M059J (cell line): ENCODE measurements around the gene CALD1. TPM values are rescaled to one million over a fixed set of nuclear protein-coding genes. Genes with fewer than 3 reads are reported as not detected.
A peak's percentile ranks its signal among the peaks of the same experiment; 100 is the strongest.

Experiments
- DNase-seq: peaks from one replicate; pipeline ENCODE4 v3.0.0-alpha.2; 2012; ENCODE audit warnings: low read depth
- total RNA-seq: library from RNA; depleted of rRNA; stranded (reverse); fragments of >200 nt; shearing (Covaris generic); gene quantifications from 2 replicates; pipeline ENCODE4 v1.2.3, GENCODE V29; 2014

CALD1 gene
- total RNA-seq, 1 experiment from 2014 or later, result 296 TPM

DNA sequence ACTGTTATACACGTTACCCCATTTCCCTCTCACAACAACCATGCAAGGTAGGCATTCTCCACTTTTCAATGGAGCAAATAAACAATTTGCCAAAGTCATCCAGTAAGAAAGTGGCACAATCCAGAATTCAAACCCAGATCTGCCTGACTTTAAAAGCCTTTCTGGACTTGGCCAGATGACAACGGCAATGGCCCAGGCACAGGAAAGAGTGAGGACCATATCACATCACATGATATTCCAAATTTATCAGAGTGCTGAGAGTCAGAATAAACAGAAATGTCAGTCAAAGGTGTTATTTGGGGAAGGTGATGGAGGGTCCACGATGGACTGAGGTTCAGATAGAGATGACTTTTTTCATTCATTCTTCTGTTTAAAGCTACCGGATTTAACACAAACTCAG lies 48.0 kb downstream of the CALD1 start:
- DNase-seq, result no peak

DNA sequence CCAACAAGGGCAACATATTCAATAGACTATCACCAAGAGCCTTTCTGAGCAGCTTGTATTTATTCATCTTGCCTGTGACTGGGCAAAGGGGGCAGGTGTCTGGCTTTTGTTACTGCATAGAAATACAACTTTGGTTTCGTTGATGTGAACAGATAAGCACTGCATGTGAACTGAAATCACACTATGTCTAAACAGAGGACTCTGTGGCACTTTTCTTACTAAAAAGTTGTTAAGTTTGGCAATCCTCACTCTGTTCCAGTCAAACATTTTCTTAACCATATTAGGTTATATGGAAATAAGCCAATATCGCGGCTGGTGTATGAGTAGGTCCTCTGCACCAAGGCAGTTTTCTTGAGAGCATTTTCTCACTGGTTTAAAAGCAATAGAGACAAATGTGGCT lies 48.5 kb downstream of the CALD1 start:
- DNase-seq, result peak; percentile 85

DNA sequence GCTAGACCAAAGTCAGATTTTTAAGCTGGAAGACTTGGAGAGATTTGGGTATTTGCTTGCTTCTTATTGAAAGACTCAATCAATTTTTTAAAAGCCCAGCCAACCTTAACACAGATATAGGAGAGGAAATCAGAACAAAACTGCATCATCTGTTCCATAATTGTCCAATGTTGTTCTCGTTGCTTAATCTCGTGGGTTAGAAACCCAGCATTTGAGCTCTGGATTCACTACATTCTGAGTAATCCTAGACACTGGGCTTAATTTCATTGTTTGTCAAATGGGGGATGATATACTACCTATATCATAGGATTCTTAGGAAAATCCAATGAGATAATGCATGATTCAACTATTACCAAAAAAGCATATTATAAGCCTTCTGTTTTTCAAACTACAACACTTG lies 48.9 kb downstream of the CALD1 start:
- DNase-seq, result no peak

DNA sequence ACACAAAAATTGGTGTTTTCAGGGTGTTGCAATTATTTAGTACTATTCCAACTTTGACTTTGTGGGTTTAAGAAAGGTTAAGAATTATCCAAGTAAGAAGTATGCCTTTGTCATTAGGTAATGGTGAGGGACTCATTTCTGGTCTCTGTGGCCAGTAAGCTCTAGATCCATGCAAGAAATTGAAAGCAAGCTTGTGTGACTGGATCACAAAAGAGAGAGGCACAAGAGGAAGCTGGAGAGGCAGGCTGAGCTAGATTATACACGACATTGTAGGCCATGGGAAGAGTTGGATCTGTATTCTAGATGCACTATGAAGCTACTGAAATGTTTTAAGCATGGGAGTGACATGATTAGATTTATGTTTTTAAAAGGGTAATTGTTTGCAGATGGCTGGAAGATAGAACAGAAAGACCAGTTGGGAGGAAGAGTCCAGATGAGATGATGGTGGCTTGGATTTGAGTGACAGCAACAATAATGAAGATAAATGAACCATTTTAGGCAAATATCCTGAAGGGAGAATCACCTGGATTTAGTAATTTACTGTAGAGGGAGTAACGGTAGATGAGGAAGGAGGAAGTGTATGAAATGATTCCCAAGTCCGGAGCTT lies 50.0 kb downstream of the CALD1 start:
- DNase-seq, result no peak

DNA sequence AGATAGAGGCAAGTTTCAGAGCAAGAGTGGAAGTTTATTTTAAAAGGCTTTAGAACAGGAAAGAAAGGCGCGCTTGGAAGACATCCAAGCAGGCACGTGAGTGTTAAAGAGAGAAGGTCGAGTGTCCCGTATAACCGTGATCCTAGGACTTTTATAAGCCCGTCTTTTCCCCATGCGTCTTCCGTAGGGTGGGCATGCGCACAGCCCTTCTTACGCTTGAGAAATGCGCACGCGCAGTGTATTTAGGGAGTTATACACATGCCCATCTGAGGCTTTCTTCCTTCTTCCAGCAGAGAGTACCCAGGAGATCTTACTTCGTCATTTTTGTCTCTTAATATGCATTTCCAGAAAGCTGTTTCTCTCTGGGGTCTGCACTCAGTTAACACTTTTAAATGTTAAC lies 52.4 kb downstream of the CALD1 start:
- no peak for DNase-seq

DNA sequence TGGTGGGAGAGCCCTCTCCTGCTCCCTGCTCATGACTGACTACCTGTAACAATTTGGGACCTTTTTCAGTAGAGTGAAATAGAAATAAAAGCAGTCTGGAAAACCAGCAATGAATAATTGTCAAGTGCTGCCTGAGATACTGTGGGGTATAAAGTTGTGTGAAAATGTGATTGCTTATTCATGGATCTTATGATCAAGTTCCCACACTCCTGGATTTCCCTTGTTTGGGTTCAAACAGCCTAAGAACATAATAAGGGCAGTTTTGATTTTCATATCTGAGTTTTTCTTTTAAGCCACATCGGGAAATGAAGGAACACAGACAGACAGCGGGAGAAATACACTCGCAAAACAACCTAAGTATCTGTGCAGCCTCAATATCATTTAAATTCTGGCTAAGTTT lies 52.9 kb downstream of the CALD1 start:
- DNase-seq, result no peak

DNA sequence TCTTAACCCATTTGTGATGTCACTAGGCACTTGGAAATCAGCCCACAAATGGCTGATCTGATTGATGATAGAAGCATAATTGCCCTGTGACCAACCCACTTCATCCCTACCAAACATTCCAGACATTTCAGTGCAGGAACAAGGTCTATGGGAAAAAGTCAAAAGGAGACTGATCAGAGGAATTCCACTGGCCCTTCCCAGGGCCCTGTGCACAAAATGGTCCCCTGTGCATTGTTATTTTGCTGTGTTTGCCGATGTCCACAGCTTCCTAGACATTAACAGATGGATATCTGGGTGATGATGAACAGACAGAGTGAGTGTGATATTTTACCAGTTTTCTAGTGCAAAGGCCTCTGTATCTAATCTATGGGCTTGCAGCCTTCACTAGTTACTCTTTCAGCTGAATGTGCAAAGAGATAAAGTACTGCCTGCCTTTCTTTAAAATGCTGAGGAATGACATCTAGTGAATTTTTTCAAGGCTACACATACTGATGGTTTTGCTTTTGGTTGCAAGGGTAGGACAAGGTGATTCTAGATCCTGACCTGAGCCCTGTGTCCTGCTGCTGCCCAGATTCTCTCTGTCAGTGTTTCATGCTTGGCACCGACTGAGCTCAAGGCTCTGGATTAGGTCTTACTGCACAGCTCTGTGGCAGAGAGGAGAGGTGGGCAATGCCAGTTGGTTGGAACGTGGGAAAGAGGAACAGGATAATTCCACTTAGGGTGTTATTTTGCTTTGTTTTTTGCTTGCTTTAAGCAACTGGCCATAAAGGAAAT lies 55.4 kb downstream of the CALD1 start:
- DNase-seq, result peak; percentile 53

DNA sequence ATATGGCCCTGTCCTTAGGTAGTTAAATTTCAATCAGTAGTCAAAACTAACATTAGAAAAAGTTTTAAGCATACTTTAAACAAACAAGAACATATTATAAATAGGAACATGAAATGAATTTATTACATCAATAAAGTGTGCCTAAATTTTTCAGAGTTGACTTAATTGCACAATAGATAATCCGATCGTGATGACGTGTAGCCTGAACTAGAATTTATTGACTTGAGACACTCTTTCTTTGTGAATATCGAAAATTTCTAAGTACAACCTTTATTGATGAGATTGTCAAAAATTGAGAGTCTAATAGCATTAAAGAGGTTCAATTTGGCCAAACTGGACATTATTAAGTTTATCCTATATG lies 56.0 kb downstream of the CALD1 start:
- no peak for DNase-seq

DNA sequence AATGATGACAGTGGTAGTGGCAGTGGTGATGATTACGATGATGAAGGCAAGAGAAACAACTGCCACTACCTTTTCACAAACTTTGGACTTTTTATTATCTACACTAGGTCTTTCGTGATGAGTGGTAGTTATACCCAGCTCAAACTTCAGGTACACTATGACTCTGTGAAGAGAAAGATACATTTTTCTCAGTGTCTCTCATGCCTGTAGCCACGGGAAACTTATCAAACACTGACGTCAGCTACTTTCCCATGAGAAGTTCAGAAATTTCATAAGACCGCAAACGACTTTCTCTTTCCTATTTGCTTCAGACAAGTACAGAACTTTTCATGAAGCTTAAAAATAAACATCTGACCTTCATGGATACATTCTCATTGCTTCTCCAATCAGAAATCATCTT lies 57.0 kb downstream of the CALD1 start:
- DNase-seq, result no peak

DNA sequence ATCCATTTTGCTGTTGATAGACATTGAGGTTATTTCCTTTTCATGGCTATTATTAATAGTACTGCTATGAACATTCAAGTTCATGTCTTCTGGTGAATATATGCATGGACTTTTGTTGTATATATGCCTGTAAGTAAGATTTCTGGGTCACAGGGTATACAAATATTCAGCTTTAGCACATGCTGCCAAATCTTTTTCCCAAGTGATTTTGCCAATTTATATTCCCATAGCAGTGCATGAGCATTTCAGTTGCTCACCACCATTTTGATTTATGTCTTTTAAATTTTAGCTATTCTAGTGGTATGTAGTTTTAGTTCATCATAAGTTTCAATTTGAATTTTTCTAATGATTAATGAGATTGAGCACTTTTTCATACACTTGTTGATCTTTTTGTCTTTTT lies 59.9 kb downstream of the CALD1 start:
- no peak for DNase-seq

DNA sequence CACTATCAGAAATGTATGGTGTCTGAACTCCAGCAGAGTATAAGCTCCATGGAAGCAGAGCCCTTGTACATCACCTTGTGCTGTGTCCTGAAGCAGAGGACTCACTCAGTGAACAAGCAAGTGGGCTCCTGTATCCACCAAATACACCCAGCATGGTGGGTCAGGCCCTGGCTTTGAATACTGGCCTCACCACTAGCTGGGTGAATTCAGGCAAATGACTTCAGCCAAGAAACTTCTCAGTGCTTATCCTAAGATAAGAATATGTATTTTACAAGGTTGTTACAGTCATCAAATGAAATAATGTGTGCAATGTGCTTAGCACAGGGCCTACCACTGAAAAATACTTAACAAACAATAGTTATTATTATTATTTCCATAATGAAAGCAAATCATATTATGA lies 62.6 kb downstream of the CALD1 start:
- no peak for DNase-seq

DNA sequence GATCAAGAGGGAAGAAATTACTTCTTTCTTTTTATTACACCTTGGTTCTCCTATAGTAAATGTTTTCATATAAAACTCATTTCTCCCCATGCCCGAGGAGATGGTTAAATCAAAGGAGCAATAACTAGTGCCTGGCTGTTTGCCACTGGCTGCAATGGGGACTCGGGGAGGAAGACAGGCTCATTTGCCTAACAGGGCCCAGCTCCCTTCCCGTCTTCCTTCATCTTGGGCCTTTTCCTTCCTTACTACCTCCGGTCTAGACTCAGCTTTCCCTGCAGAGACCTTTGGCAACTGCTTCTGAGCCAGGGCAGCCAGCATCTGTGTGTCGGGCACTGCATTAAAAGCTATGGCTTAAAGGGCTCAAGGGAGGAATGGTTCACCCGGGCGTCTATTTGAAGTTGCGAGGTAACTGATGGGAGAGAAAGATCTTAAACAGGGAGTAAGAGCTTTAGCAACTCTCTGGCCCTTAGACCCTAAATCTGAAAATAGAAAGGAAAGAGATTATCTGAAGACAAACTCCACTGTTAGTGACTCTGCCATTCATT lies 63.5 kb downstream of the CALD1 start:
- no peak for DNase-seq

DNA sequence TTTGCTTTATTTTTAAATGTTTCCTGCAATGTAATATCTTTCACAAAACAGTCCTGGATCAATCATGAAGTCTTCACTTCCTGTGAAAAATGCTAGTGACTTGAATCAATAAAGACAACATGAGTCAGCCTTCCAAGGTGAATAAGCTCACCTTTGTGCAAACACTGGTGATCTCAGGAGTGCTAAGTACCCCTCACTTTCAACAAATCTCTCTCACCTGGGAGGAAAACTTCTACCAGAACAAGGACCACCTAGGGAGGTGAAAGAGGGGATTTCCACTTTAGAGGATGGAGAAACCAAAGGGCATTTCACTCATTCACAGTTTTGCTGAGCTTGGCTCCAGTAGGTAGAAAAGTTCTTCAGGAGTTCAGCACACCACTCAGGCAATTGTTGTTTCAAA lies 64.8 kb downstream of the CALD1 start:
- DNase-seq, result no peak

DNA sequence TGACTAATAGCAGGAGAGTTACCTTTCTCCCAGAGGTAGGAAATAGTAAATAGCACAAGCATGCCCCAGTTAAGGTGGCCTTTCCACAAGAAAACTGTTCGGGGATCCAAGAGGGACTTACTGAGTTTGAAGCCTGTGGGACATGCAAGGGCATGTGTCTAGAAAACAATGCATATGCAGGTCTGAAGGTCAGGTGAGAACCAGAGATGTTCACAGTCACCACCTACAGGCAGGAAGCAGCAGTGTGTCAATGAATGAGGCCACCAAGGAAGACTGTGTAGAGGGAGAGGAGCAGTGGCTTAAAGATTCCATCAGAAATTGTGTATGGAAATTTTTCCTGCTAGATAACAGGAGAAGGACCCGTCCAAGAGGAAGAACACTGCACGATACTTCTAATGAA lies 66.0 kb downstream of the CALD1 start:
- DNase-seq, result no peak

DNA sequence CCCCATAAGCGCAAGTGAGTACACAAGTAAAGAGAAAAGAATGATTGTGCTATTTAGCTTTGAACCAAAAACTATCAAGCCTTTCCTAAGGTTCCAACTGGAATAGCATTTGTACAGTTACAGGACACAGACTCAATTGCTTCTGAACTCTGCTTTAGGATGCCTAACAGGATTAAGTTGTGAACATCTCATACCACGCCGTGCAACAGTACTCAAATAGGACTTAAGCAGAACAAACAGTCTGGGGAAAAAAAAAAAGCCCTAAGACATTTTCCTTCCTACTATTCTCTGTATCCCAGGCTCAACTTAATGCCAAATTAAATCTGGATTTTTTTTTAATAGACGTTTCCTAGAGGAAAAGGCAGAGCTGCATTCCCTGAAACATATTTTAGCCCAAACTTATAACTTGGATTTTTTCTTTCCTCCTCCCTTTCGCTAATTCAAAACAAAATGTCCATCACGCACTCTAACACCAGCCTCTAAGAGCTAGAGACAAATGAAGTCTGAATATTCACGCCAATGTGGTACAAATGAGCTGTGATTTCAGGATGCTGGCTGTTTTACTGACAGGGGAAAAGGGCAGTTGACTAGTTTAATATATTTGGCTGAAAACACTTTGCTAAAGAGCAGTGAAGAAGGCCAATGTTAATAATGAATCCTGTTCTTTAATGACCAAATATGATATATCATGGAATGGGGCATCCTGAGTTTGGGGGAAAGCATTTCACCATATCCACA lies 68.6 kb downstream of the CALD1 start:
- DNase-seq, result no peak

DNA sequence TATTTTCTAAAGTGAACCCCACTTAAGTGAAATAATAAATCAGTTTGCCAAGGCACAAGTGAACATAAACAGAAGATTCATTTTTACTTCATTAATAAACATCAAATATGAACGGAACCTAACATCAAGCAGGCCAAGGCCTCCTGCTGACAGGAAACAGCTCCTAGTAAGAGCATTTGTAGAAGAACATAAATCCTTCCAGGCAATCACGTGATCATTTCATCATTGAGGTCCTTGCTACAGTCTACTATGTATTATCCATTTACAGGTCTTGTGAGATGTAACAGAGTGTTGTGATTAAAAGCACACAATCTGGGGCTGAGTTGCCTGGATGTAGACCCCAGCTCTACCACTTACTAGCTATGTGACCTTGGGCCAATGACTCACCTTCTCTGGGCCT lies 70.6 kb downstream of the CALD1 start:
- no peak for DNase-seq

DNA sequence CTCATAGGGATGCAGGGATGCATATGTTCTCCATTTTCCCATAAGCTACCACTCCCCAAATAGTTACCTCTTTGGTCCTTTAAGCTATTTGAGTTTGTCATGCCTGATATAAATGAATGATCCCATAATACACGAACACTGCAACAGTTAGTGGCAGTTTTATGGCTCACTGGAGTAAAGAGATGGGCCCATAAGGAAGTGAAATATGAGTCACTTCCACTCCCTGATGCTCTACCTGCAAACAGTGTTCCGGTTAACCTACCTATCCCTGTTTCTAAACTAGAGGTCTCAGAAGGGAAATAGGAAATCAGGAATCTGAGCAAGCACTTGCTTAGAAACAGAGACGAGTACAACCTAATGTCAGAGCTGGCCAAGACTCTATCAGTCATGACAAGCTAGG lies 71.7 kb downstream of the CALD1 start:
- no peak for DNase-seq

DNA sequence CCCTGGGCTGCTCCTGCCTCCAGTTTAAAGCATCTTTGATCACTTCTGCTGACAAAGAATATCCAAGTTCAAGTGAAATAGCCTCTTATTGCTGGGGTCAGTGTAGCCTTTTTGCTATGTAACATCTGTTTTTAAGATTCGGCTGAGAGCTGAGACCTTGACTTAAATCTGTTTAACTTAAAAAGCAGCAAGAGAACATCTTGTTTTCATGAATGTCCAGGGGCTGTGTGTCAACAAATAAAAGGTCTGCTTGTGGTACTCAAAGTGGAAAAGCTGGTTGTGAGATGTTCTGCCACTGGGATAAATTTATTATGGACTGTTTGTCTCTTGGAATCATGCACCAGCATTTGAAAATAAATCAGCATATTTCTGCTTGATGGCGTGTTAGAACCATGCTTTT lies 73.2 kb downstream of the CALD1 start:
- no peak for DNase-seq

DNA sequence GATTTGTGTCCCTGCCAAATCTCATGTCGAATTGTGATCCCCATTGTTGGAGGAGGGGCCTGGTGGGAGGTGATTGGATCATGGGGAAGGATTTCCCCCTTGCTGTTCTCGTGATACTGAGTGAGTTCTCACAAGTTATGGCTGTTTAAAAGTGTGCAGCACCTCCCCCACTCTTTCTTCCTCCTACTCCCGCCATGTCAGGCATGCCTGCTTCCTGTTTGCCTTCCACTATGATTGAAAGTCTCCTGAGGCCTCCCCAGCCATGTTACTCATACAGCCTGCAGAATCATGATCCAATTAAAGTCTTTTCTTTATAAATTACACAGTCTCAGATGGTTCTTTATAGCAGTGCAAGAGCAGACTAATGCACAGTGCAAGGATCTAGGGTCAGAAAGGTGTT lies 75.4 kb downstream of the CALD1 start:
- DNase-seq, result peak; percentile 75

DNA sequence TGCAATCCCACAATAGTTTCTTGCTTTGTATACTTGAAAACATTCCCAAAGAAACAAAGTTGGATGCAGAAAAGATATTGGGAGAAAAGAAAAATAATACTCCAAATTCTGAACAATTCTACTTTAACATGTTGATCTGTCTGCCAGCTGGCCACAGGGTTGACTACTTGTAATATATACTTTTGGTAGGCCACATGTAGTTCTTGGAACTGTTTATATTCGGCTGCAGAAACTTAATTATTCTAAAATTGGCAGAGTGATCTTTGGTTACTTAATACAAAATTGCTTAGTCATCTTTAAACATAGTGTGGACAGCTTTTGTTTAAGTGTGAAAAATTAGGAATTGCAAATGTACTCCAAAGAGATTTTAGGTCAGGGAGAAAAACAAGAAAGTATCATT lies 76.0 kb downstream of the CALD1 start:
- no peak for DNase-seq

DNA sequence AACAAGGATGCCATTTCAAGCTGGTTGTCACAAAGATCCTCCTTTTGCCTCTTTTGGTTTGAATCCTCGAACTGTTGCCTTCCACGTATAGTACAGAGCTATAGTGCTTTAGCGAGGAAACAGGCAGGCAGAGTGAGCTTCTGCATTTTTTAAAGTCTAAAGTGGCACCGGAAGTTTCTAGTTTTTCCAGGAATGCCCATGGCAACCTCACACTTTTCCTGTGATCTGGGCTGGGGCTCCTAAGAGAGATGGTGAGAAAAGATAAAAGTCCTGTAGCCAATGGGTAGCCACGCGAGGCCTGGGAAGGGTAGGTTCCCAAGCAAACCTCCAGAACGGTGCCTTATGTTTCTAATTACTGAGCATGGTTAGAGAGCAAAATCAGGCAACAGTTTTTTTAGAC lies 76.7 kb downstream of the CALD1 start:
- no peak for DNase-seq

DNA sequence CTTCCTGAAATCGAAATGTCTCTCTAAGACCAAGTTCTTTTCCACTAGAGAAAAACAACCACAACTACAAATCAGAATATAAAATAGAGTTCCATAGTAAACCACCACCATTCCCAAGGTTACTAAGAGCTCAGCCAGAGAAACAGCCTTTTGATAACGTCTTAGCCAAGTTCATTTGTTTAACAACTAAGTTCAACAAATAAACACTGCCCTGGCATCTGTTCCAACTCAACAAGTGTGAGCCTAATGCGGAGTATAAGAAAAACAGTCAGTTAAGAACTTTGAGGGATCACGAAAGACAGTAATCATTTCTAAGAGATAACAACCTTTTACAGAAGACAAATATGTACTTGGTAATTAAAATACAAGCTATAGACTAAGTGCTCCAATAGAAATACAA lies 77.3 kb downstream of the CALD1 start:
- DNase-seq, result peak; percentile 32

DNA sequence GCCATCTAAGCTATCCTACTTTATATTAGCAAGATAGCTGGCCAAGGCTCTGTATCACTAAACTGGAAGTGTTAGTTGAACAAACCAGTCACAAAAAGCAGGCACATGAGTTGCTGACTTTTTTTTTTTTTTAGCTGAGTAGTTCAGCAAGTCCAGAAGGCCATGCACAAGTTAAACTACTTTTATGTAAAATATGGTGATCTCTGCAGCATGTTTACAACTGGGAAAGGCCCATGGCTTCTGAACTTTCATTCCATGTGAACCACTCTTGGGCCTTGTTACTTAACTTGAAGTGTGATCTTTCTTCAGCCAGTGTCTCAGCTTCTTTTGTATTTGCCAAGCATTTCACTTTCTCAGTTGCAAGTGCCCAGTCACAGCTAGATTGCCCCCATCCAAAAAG lies 78.5 kb downstream of the CALD1 start:
- no peak for DNase-seq
